ENCODE data around the gene SLC38A3.
A peak's percentile ranks its signal among the peaks of the same experiment; 100 is the strongest.
"Not testable (repeated sequence)": the region's sequence is repeated elsewhere in the genome, so short reads cannot be mapped to it uniquely, and the experiment has no call there.

SLC38A3 gene

DNA sequence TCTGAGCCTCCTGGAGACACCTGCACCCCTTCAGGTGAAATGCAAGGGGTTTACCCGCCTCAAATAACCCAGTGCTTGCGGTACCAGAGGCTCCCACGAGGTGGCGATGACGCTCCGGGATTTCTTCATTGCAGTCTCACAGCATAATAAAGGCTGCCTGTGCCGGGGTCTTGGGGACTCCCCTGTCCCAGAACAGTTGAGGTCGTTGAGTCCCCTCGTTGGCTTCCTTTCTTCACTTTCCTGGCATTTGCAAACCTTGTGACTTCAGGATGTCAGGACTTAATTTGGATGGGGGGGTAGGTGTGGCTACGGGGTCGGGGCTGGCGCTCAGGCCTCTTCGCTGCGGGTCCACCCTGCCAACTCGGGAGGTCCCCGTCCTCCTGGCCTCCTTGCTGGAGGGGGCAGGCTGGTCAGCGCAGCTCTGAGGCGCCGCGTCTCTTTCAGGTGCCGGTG is 12.4 kb upstream of the SLC38A3 start:
- DNase-seq, result peak; percentile 76

GRCh38 chr3:50193286-50193685 is 11.8 kb upstream of the SLC38A3 start:
- no peak for DNase-seq

- no peak for DNase-seq
These were observed 11.3 kb upstream of the SLC38A3 start for GRCh38 chr3:50193746-50194127.

GRCh38 chr3:50194128-50194902 is 10.8 kb upstream of the SLC38A3 start:
- DNase-seq, result peak; percentile 87

DNA sequence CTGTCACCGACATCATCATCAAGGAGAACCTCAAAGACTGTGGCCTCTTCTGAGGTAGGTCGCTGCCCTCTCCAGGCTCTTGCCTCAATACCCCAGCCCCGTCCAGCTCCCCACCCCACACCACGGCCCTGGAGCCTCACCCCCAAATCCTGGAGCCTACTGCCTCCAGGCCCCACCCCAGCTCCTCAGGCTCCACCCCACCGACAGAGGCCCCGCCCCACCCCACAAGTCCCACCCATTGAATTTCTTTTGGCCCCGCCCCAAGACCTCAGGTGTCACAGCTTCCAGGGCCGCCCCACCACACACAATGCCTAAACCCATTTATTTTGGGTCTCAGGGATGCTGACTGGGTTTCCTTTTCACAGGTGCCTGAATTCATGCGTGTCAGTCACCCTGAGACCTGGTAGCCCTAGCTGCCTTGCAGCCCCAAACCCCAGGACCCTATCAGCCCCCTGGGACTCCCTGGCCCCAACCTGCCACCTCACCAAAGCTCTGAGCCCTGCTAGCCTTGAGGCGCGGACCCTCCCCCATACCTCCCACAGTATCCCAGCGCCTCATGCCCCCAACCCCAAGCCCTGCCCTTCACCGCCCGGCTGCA is 10.1 kb upstream of the SLC38A3 start:
- DNase-seq, result no peak

GRCh38 chr3:50195501-50196252 is 9.4 kb upstream of the SLC38A3 start:
- DNase-seq, result no peak

GRCh38 chr3:50196253-50196801 is 8.7 kb upstream of the SLC38A3 start:
- DNase-seq, result no peak

DNA sequence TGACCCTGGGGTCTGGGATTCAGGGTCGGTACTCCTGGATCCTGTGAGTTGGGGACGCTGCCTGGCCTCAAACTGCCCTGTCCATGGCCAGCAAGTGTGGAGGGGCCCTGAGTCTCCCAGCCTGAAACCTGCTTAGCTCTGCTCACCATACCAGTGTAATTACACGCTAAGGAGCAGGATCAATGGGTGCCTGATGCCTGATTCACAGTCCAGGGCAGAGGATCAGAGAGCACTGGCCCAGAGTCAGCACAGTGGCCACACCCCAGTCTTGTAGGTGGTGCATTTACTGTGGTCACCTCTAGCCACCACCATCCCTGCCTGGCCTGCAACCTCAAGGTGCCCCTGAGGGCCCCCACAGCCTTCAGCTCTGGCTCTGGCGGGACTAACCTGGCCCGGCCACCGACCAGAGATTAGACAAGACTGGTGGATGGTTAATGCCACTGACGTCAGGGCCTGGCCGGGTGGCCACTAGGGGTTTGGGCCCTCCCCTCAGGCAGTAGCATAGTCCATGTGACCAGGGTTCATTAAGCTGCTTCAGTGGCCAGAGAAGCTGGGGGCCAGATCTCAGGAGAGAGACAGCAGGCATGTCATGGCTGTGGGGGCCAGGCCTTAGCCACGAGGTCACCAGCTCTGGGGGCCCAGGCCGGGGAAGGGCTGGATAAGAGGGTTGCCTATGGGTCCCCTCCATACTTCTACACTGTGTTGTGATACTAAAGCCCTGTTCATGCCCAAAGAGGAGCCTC is 3.3 kb upstream of the SLC38A3 start:
- DNase-seq, result no peak

GRCh38 chr3:50202353-50203112 is 2.5 kb upstream of the SLC38A3 start:
- no peak for DNase-seq

- DNase-seq, result no peak
These were observed 1.8 kb upstream of the SLC38A3 start for GRCh38 chr3:50203113-50203808.

- DNase-seq, result no peak
These were observed 965 bp upstream of the SLC38A3 start for GRCh38 chr3:50203809-50204803.

GRCh38 chr3:50205413-50206276 is 574 bp downstream of the SLC38A3 start:
- no peak for DNase-seq

- DNase-seq, result no peak
These were observed 2.4 kb downstream of the SLC38A3 start for GRCh38 chr3:50207359-50208042.

- no peak for DNase-seq
These were observed 3.7 kb downstream of the SLC38A3 start for GRCh38 chr3:50208677-50209344.

DNA sequence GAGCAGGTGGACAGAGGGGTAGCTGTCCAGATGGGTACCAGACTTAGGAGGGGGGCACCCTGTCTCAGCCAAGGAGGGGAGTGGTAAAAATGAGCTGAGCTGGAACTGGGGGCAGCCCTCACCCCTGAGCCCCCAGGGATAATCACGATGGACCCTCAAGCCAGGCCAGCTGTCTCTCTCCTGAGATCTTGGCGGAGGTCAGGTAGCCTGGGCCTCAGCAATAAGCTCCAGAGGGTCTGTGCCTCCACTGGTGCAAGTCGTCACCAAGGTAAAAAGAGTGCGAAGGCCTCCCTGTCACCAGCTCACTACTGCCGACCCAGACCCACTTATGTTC is 5.1 kb downstream of the SLC38A3 start:
- no peak for DNase-seq

- DNase-seq, result no peak
These were observed 5.7 kb downstream of the SLC38A3 start for GRCh38 chr3:50210510-50211367.

- DNase-seq, result not testable (repeated sequence)
These were observed 6.3 kb downstream of the SLC38A3 start for GRCh38 chr3:50211368-50211717.
